ENCODE data around the gene TMEM231. TPM values are rescaled to one million over a fixed set of nuclear protein-coding genes. Genes with fewer than 3 reads are reported as not detected.

Gene TMEM231
- total RNA-seq, 4 donors from 2014 or later, result 6.0 to 11.9 (median 9.3) TPM

DNA sequence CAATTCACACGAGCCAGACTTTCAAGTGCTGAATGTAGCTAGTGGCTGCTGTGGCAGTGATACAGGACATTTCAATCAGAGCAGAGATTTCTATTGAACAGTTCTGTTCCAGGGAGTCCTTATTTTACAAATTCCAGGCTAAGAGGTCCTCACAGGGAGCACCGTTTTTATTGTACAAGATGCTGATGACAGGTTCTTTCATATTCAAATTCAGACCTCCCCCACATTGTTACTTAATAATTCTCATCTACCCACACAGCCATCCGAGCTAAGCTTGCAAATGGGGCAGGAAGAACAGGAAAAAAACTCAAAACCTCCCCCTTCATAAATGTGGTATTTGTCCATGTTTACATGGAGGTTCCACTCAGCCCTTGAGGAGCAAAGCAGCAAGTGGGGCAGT, 19.9 kb upstream of the TMEM231 start:
- Histone ChIP-seq H3K27me3 (no peaks in the 10 kb centered on the region), H3K36me3 (peaks cover 82% of the 10 kb centered on the region), H3K4me3 (no peak overlapping the region), H3K9me3 (no peaks in the 10 kb centered on the region), H3K27ac (no peak overlapping the region), H3K4me1 (peaks cover 4% of the 10 kb centered on the region)
- TF ChIP-seq POLR2A (IDR thresholded peaks at IDR 0.05) (no peak), POLR2AphosphoS5 (IDR thresholded peaks at IDR 0.05) (no peak), EP300 (IDR thresholded peaks at IDR 0.05) (no peak)
- TF ChIP-seq, protein P1, sequence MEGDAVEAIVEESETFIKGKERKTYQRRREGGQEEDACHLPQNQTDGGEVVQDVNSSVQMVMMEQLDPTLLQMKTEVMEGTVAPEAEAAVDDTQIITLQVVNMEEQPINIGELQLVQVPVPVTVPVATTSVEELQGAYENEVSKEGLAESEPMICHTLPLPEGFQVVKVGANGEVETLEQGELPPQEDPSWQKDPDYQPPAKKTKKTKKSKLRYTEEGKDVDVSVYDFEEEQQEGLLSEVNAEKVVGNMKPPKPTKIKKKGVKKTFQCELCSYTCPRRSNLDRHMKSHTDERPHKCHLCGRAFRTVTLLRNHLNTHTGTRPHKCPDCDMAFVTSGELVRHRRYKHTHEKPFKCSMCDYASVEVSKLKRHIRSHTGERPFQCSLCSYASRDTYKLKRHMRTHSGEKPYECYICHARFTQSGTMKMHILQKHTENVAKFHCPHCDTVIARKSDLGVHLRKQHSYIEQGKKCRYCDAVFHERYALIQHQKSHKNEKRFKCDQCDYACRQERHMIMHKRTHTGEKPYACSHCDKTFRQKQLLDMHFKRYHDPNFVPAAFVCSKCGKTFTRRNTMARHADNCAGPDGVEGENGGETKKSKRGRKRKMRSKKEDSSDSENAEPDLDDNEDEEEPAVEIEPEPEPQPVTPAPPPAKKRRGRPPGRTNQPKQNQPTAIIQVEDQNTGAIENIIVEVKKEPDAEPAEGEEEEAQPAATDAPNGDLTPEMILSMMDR (IDR thresholded peaks at IDR 0.05), result no peak
- DNase-seq (ENCODE audit: low spot score in 2 of 2), result no peak
- 59% methylated on average over 3 of the region's 3 CpGs for WGBS

DNA sequence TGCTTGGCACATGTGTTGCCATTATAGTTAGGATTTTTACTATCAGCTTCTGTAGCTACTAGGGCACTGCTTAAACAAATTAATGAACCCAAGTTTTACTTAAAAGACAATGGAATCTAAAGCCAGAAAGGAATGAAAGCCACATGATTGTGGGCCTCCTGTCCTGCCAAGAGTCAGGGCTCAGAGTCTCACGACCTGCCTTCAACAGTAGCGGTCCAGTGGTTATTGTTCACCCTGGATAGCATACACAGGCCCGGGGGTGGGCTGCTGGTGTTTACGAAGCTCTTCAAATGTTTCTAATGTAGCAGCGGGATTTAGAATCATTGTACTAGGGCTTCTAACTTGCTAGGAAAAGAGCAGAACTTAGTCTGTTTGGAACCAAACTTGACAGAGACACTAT, 17.9 kb upstream of the TMEM231 start:
- no peaks in the 10 kb centered on the region for H3K9me3 ChIP-seq
- 85% methylated on average over 5 of the region's 5 CpGs for WGBS
- peaks cover 17% of the 10 kb centered on the region for H3K4me1 ChIP-seq
- H3K4me3 ChIP-seq, result no peak overlapping the region
- no peaks in the 10 kb centered on the region for H3K27me3 ChIP-seq
- TF ChIP-seq POLR2A (IDR thresholded peaks at IDR 0.05) (no peak), EP300 (IDR thresholded peaks at IDR 0.05) (no peak), POLR2AphosphoS5 (IDR thresholded peaks at IDR 0.05) (no peak)
- TF ChIP-seq, protein P1 (IDR thresholded peaks at IDR 0.05), result no peak
- DNase-seq (ENCODE audit: low spot score in 2 of 2), result peak in 1 of 2 donors; percentile 37
- peaks cover 94% of the 10 kb centered on the region for H3K36me3 ChIP-seq
- no peak overlapping the region for H3K27ac ChIP-seq

DNA sequence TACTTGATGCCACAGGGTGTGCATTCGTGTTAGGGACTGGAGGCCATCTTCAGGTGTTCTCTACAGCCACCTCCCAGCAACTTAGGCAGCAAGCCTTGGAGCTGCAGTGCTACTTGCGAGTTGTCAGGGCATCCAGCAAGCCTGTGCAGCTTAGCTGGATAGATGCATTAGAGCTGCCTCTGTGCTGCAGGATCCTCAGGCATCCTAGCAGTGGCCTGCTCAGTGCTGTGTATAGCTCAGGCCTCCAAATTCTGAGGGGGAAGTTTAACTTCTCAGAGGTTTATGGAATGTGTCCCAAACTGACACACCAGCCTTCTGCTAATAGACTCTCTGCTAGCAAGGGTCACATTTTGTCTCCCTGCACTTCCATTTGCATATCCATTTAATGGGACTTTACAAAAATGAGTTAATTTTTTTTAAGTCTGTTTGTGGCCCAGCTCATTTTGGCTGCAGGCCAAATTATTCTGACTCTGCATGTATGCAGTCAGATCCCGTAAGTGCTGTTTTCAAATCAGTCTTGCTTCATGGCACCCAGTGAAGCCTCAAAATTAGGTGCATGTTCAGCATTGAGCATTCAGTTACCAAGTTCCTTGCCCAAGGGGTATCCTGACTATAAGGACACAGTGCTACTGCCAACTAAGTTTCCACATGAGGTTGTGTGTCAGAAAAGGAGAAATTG, 17.0 kb upstream of the TMEM231 start:
- no peaks in the 10 kb centered on the region for H3K27me3 ChIP-seq
- H3K4me1 ChIP-seq, result peaks cover 26% of the 10 kb centered on the region
- no peaks in the 10 kb centered on the region for H3K9me3 ChIP-seq
- WGBS, result 67% methylated on average over 3 of the region's 3 CpGs
- H3K27ac ChIP-seq, result no peak overlapping the region
- TF ChIP-seq EP300 (IDR thresholded peaks at IDR 0.05) (no peak), POLR2A (IDR thresholded peaks at IDR 0.05) (no peak), POLR2AphosphoS5 (IDR thresholded peaks at IDR 0.05) (no peak)
- TF ChIP-seq, protein P1 (IDR thresholded peaks at IDR 0.05), result no peak
- peak; percentile 11 to 19 for DNase-seq (ENCODE audit: low spot score in 2 of 2)
- no peak overlapping the region for H3K4me3 ChIP-seq
- H3K36me3 ChIP-seq, result peaks cover 95% of the 10 kb centered on the region

DNA sequence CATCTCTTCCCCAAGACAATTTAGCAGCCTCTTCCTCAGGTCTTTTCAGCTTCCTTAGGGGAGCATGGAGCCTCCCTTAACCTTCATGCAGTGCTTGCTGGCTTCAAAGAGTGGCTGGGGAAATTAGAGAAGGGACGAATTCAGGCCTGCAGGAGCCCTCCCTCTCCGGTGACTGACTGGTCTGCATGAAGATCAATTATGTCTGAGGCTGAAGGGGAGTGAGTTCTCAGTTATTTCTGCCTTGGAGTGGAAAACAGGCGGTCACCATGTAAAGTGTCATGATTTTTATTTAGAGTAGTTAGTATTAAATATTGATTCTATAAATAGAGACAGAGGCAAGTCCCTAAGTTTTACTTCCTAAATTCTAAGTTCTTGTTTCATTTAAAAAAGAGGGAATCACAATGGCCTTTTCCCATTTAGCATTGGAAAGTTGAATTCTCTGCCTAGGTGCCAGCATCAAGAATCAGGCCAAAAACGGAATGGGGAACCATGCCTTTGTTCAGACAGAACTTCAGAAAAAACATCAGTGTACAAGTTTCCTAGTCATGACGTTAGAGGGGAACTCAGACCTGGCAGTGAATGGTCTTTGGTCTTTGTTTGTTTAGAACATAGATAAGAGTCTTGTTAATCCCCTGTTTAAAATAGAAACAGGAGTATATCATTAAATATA, 14.5 kb upstream of the TMEM231 start:
- DNase-seq (ENCODE audit: low spot score in 2 of 2), result peak; percentile 13 to 29
- TF ChIP-seq POLR2A (IDR thresholded peaks at IDR 0.05), result no peak
- TF ChIP-seq, protein P1 (IDR thresholded peaks at IDR 0.05), result no peak
- TF ChIP-seq POLR2AphosphoS5 (IDR thresholded peaks at IDR 0.05), result no peak
- no peak for TF ChIP-seq EP300 (IDR thresholded peaks at IDR 0.05)
- Histone ChIP-seq H3K27ac (no peak overlapping the region), H3K27me3 (no peaks in the 10 kb centered on the region), H3K4me3 (no peak overlapping the region), H3K4me1 (peaks cover 43% of the 10 kb centered on the region), H3K9me3 (no peaks in the 10 kb centered on the region), H3K36me3 (peaks cover 74% of the 10 kb centered on the region)
- WGBS, result 65% methylated on average over 5 of the region's 5 CpGs

DNA sequence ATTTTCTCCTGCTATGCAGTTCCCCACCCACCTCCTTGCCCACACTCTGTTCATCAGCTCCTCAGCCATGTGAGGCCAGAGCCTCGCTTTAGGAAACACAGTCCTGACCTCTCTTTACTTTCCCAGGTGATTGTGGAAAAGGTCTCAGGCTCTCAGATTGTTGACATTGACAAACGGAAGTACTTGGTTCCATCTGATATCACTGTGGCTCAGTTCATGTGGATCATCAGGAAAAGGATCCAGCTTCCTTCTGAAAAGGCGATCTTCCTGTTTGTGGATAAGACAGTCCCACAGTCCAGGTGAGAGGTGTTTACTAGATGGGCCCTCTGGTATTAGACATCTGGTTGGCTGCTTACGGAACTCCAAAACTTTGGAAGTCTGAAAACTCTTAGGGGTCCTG, 11.9 kb upstream of the TMEM231 start:
- peaks cover 44% of the 10 kb centered on the region for H3K4me1 ChIP-seq
- H3K9me3 ChIP-seq, result no peaks in the 10 kb centered on the region
- H3K27ac ChIP-seq, result no peak overlapping the region
- DNase-seq (ENCODE audit: low spot score in 2 of 2), result peak in 1 of 2 donors; percentile 18
- peaks cover 51% of the 10 kb centered on the region for H3K36me3 ChIP-seq
- WGBS, result 80% methylated on average over 4 of the region's 4 CpGs
- no peak for TF ChIP-seq POLR2AphosphoS5 (IDR thresholded peaks at IDR 0.05)
- no peak for TF ChIP-seq EP300 (IDR thresholded peaks at IDR 0.05)
- TF ChIP-seq, protein P1 (IDR thresholded peaks at IDR 0.05), result no peak
- TF ChIP-seq POLR2A (IDR thresholded peaks at IDR 0.05), result no peak
- no peak overlapping the region for H3K4me3 ChIP-seq
- no peaks in the 10 kb centered on the region for H3K27me3 ChIP-seq
